ENCODE data around the gene ADI1.
"Not testable (repeated sequence)": the region's sequence is repeated elsewhere in the genome, so short reads cannot be mapped to it uniquely, and the experiment has no call there.

ADI1 gene

GRCh38 chr2:3504741-3505140, 14.6 kb downstream of the ADI1 start:
- no peak for DNase-seq (ENCODE audit: low read depth)
- TF ChIP-seq CTCF (conservative IDR thresholded peaks at IDR 0.05; ENCODE audit: low read depth, low read length), result no peak
- H3K4me3 ChIP-seq (ENCODE audit: low read length), result no peak overlapping the region

DNA sequence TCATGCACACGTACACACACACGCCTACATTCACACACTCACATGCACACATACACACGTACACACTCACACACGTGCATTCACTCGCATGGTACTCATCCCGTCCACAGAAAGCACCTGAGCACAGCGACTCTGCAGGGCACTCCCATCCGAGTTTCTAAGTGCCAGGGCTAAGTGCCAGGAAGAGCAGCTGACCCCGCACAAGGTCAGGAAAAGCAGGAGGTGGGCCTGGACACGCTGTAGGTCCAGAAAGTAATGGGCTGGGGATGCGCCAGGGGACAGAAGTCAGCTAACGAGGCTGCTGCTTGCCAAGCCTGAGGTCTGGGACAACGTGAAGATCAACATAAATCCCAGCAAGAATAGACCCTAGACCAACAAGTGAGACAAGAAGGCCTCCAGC, 15.8 kb downstream of the ADI1 start:
- TF ChIP-seq CTCF (conservative IDR thresholded peaks at IDR 0.05; ENCODE audit: low read depth, low read length), result no peak
- no peak for DNase-seq (ENCODE audit: low read depth)
- H3K4me3 ChIP-seq (ENCODE audit: low read length), result no peak overlapping the region

- no peak for DNase-seq (ENCODE audit: low read depth)
- no peak for TF ChIP-seq CTCF (conservative IDR thresholded peaks at IDR 0.05; ENCODE audit: low read depth, low read length)
Observed at GRCh38 chr2:3503046-3503445, 16.3 kb downstream of the ADI1 start.

GRCh38 chr2:3500326-3500899, 18.9 kb downstream of the ADI1 start:
- no peak for DNase-seq (ENCODE audit: low read depth)
- no peak overlapping the region for H3K4me3 ChIP-seq (ENCODE audit: low read length)
- TF ChIP-seq CTCF (conservative IDR thresholded peaks at IDR 0.05; ENCODE audit: low read depth, low read length), result no peak

More at GRCh38 chr2:3503046-3503445, 16.3 kb downstream of the ADI1 start:
- H3K4me3 ChIP-seq (ENCODE audit: low read length), result no peak overlapping the region

- no peak overlapping the region for H3K4me3 ChIP-seq (ENCODE audit: low read length)
- no peak for TF ChIP-seq CTCF (conservative IDR thresholded peaks at IDR 0.05; ENCODE audit: low read depth, low read length)
- DNase-seq (ENCODE audit: low read depth), result no peak
Observed at GRCh38 chr2:3498783-3499394, 20.4 kb downstream of the ADI1 start.

DNA sequence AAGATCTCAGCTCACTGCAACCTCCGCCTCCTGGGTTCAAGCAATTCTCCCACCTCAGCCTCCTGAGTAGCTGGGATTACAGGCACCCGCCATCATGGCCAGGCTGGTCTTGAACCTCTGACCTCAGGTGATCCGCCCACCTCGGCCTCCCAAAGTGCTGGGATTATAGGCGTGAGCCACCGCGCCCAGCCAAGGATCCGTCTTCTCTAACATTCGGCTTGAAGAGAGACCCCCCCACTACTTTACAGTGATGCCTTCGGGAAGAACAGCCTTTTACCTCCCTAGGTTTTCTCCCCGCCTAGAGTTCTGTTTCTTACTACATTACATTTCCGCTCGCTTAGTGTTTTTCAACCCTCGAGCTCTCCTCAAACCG, 22.6 kb downstream of the ADI1 start:
- H3K4me3 ChIP-seq (ENCODE audit: low read length); DNase-seq (ENCODE audit: low read depth): not testable (repeated sequence)

- DNase-seq (ENCODE audit: low read depth), result no peak
- H3K4me3 ChIP-seq (ENCODE audit: low read length), result no peak overlapping the region
- TF ChIP-seq CTCF (conservative IDR thresholded peaks at IDR 0.05; ENCODE audit: low read depth, low read length), result no peak
Observed at GRCh38 chr2:3494984-3495666, 24.2 kb downstream of the ADI1 start.
